HepG2 (cell line): ENCODE results near the gene FSIP1. TPM values are rescaled to one million over a fixed set of nuclear protein-coding genes. Genes with fewer than 3 reads are reported as not detected.

Experiments
- ATAC-seq: fragments of 200-7000 bp; cut with Tn5 transposase; 3 replicates; pipeline ENCODE4 v1.9.1; 2020; ENCODE audit warnings: mild to moderate bottlenecking, moderate library complexity
- Bru-seq: library from RNA; stranded (reverse); fragments of 400-500 nt; gene quantifications from one replicate; lab custom pipeline; 2021; lab: Mats Ljungman, UMichigan
- BruChase-seq, 2 experiments: library from RNA; stranded (reverse); fragments of 400-500 nt; gene quantifications; one replicate each; lab custom pipeline; 2021; lab: Mats Ljungman, UMichigan
- BruUV-seq: library from RNA; stranded (reverse); fragments of 400-500 nt; replicated peaks from 2 replicates; lab custom pipeline; 2021; lab: Mats Ljungman, UMichigan
- CTCF ChIA-PET: fragments of 300-600 bp; formaldehyde crosslinking; extraction: SDS; loops from one replicate; lab custom pipeline; 2021; ENCODE audit warnings: low total read pairs, inconsistent platforms, low intra/inter-chr PET ratio; lab: Yijun Ruan, JAX
- POLR2A ChIA-PET: fragments of 350-600 bp; sonication (Branson Sonifier 250); formaldehyde crosslinking; loops from one replicate; lab custom pipeline; 2020; ENCODE audit warnings: antibody characterized with exemption, inconsistent platforms; lab: Yijun Ruan, JAX
- DNase-seq: peaks from one replicate; pipeline ENCODE4 v3.0.0-alpha.2; 2015; ENCODE audit warnings: low spot score
- FAIRE-seq: peaks from 3 replicates; lab custom pipeline; 2011; peaks lifted over from hg19 to GRCh38; lab: Jason Lieb, UNC
- H2AFZ ChIP-seq: one replicate; pipeline ENCODE4 v1.6.1; 2011; ENCODE audit warnings: low read length, inconsistent platforms
- H3K27ac ChIP-seq: fragments of 300-600 bp; 3 replicates; pipeline ENCODE4 v1.8.0; 2011; ENCODE audit warnings: mixed run types, mild to moderate bottlenecking, mixed read lengths, low read length, inconsistent platforms; ENCODE audit not compliant: insufficient read depth; ENCODE audit errors: extremely low read length
- H3K27me3 ChIP-seq, 2 experiments: fragments of 200-600 bp in 1 of 2; 2 replicates in 1 of 2; 3 replicates in 1 of 2; pipeline versions ENCODE4 v1.6.0 to v1.8.0; 2011; ENCODE audit warnings: low read length in 2 of 2, mild to moderate bottlenecking in 2 of 2, moderate library complexity in 2 of 2, inconsistent platforms in 1 of 2; ENCODE audit not compliant: insufficient read depth in 2 of 2, control insufficient read depth in 1 of 2
- H3K36me3 ChIP-seq, 2 experiments: fragments of 200-600 bp in 1 of 2; replicated peaks in 1 of 2; 2 replicates in 1 of 2; 3 replicates in 1 of 2; pipeline versions ENCODE4 v1.5.1 to v1.8.0; 2011; ENCODE audit warnings: low read length in 2 of 2, inconsistent platforms in 1 of 2; ENCODE audit not compliant: insufficient read depth in 2 of 2, control insufficient read depth in 1 of 2
- H3K4me1 ChIP-seq: 2 replicates; pipeline ENCODE4 v1.5.1; 2012; ENCODE audit warnings: low read length, inconsistent platforms; ENCODE audit not compliant: insufficient read depth
- H3K4me2 ChIP-seq: 2 replicates; pipeline ENCODE4 v1.6.0; 2011; ENCODE audit warnings: low read depth, low read length, inconsistent platforms
- H3K4me3 ChIP-seq, 3 experiments: fragments of 200-600 bp in 1 of 3; sonication (generic), shearing (Covaris generic) in 1 of 3; replicated peaks in 1 of 3; 2 replicates each; pipeline ENCODE4 v1.5.1; 2011 to 2016; ENCODE audit warnings: low read length in 3 of 3, inconsistent platforms in 2 of 3, low read depth in 2 of 3, mild to moderate bottlenecking in 2 of 3, control low read depth in 1 of 3, mixed read lengths in 1 of 3; ENCODE audit not compliant: insufficient read depth in 1 of 3
- H3K79me2 ChIP-seq: one replicate; pipeline ENCODE4 v1.6.1; 2011; ENCODE audit warnings: low read length, inconsistent platforms; ENCODE audit not compliant: insufficient read depth
- H3K9ac ChIP-seq: 2 replicates; pipeline ENCODE4 v1.6.0; 2011; ENCODE audit warnings: mild to moderate bottlenecking, low read depth, low read length, inconsistent platforms; ENCODE audit not compliant: insufficient read depth
- H3K9me3 ChIP-seq: 2 replicates; pipeline ENCODE4 v1.5.1; 2012; ENCODE audit warnings: mild to moderate bottlenecking, low read length
- H4K20me1 ChIP-seq: 2 replicates; pipeline ENCODE4 v1.6.0; 2011; ENCODE audit warnings: inconsistent platforms, mild to moderate bottlenecking, low read length, moderate library complexity; ENCODE audit not compliant: insufficient read depth
- HMGXB3 ChIP-seq: sonication (generic); formaldehyde crosslinking; IDR thresholded peaks from 2 replicates; pipeline ENCODE4 v1.4.0; 2020; ENCODE audit warnings: missing genetic modification reagents, borderline replicate concordance
- TAF15 ChIP-seq: fragments of 200-400 bp; formaldehyde crosslinking; IDR thresholded peaks from one replicate; pipeline ENCODE4 v1.6.1; 2018; ENCODE audit warnings: mild to moderate bottlenecking, low read depth, low read length; ENCODE audit not compliant: poor library complexity, severe bottlenecking
- WGBS: methylation state at CpG from one replicate; pipeline ENCODE4 v1.1.6; 2017; ENCODE audit warnings: low lambda C conversion rate; 5-methylcytosine and 5-hydroxymethylcytosine counted together
- in situ Hi-C: cut with HindIII; loops from 2 replicates; pipeline ENCODE4 v1.10.0; 2017; ENCODE audit warnings: low pct_unique_long_range_greater_than_20kb; ENCODE audit not compliant: extremely low pct_ligation_motif_present
- intact Hi-C: fragments of 100-400 bp; cut with micrococcal nuclease; formaldehyde crosslinking; loops from one replicate; pipeline ENCODE4 v1.10.0; 2022; ENCODE audit not compliant: unreplicated experiment
- long read RNA-seq, 2 experiments: library from RNA in 1 of 2; library from polyadenylated mRNA in 1 of 2; stranded (forward) in 1 of 2; unstranded in 1 of 2; transcript quantifications; one replicate each; pipeline ENCODE4 v2.0.0, GENCODE V29; 2019 to 2022
- polyA minus RNA-seq, 3 experiments: library from RNA; depleted of rRNA, polyadenylated mRNA; stranded (reverse); fragments of >200 nt; gene quantifications; 2 replicates each; pipeline ENCODE4 v1.2.3, GENCODE V29; 2011; ENCODE audit warnings: low replicate concordance in 1 of 3
- polyA plus RNA-seq, 8 experiments: library from polyadenylated mRNA; depleted of rRNA in 3 of 8; stranded (reverse) in 7 of 8; unstranded in 1 of 8; fragments of >200 nt; fragmentation: Illumina TruSeq in 4 of 8; extraction: Trizol in 4 of 8; gene quantifications; 2 replicates each; pipeline versions ENCODE4 v1.2.1 to v1.2.3, GENCODE V29; 2011 to 2016; ENCODE audit warnings: low read depth in 4 of 8, missing spikeins in 1 of 8, mixed read lengths in 1 of 8; ENCODE audit not compliant: insufficient read depth in 1 of 8
- total RNA-seq, 5 experiments: library from RNA; depleted of rRNA; stranded (reverse); fragments of >200 nt; fragmentation: Illumina TruSeq; extraction: Trizol; gene quantifications; 2 replicates each; pipeline ENCODE4 v1.2.3, GENCODE V29; 2016; ENCODE audit warnings: low read depth in 1 of 5
- TF ChIP-seq, protein P1 (sequence below): sonication (generic); formaldehyde crosslinking; IDR thresholded peaks from 2 replicates; pipeline ENCODE4 v1.4.0; 2020; ENCODE audit warnings: missing genetic modification reagents, borderline replicate concordance

Gene FSIP1
- 0.11 and 0.18 TPM in 2 replicates for total RNA-seq (2016; rRNA removed; fragmentation: Illumina TruSeq; extraction: Trizol)
- 0.20 TPM in 1 of 2 replicates, not detected in the other for total RNA-seq (2016; cell fraction: cytosol; rRNA removed; fragmentation: Illumina TruSeq; extraction: Trizol; ENCODE audit: low read depth)
- 0.12 and 0.13 TPM in 2 replicates for total RNA-seq (2016; cell fraction: insoluble cytoplasmic fraction; rRNA removed; fragmentation: Illumina TruSeq; extraction: Trizol)
- total RNA-seq (2016; cell fraction: membrane; rRNA removed; fragmentation: Illumina TruSeq; extraction: Trizol), result not detected in 2 replicates
- 0.31 TPM in 1 of 2 replicates, not detected in the other for total RNA-seq (2016; cell fraction: nucleus; rRNA removed; fragmentation: Illumina TruSeq; extraction: Trizol)
- polyA plus RNA-seq (2011; rRNA removed), result not detected in 2 replicates
- polyA plus RNA-seq (2011; cell fraction: cytosol; rRNA removed), result not detected in 2 replicates
- polyA plus RNA-seq (2011; cell fraction: nucleus; rRNA removed), result not detected in 2 replicates
- polyA plus RNA-seq (2012), result 0.05 and 0.09 TPM in 2 replicates
- not detected in 2 replicates for polyA plus RNA-seq (2016; cell fraction: cytosol; fragmentation: Illumina TruSeq; extraction: Trizol; ENCODE audit: low read depth)
- polyA plus RNA-seq (2016; cell fraction: insoluble cytoplasmic fraction; fragmentation: Illumina TruSeq; extraction: Trizol; ENCODE audit: low read depth), result 0.08 TPM in 2 replicates
- not detected in 2 replicates for polyA plus RNA-seq (2016; cell fraction: membrane; fragmentation: Illumina TruSeq; extraction: Trizol; ENCODE audit: low read depth)
- 0.82 TPM in 1 of 2 replicates, not detected in the other for polyA plus RNA-seq (2016; cell fraction: nucleus; fragmentation: Illumina TruSeq; extraction: Trizol; ENCODE audit: insufficient read depth, low read depth)
- polyA minus RNA-seq (2011; rRNA and poly(A)+ RNA removed; ENCODE audit: low replicate concordance), result 0.04 TPM in 1 of 2 replicates, not detected in the other
- polyA minus RNA-seq (2011; cell fraction: cytosol; rRNA and poly(A)+ RNA removed), result not detected in 2 replicates
- 0.25 TPM in 1 of 2 replicates, not detected in the other for polyA minus RNA-seq (2011; cell fraction: nucleus; rRNA and poly(A)+ RNA removed)
- percentile 12 among the genes with signal in this experiment for Bru-seq, nascent RNA
- BruChase-seq, experiment 1, labeled RNA remaining after a 6-hour chase, result percentile 9 among the genes with signal in this experiment
- percentile 8 among the genes with signal in this experiment for BruChase-seq, experiment 2, labeled RNA remaining after a 2-hour chase
- long read RNA-seq, experiment 1, result 0 reads
- long read RNA-seq, experiment 2, result 0 reads

- ChIA-PET POLR2A (interaction anchor here (0.7 to 1.9 kb wide), 7 partner anchors 10 to 1091 kb away, joined by 3 to 10 read pairs (median 3); partner anchors contain the start of gene EIF2AK4), CTCF (no interaction called here)
- H3K27me3 ChIP-seq, result no peaks in the 10 kb centered on the region; a peak in 2 of 5 replicates
- no peaks in the 10 kb centered on the region for H4K20me1 ChIP-seq
- H3K9me3 ChIP-seq, result no peaks in the 10 kb centered on the region
- no peaks in the 10 kb centered on the region for H3K79me2 ChIP-seq
- DNase-seq (peak; percentile 93), FAIRE-seq (no peak), ATAC-seq (peak; percentile 99)
- BruUV-seq, result no TSS peak
- peaks cover 41% of the 10 kb centered on the region for H3K4me1 ChIP-seq
- peak within 1 kb of the TSS; percentile 88 for H2AFZ ChIP-seq
- intact Hi-C loops (no loop called here), in situ Hi-C loops (no loop called here)
- H3K27ac ChIP-seq, result peak within 1 kb of the TSS; percentile 37
- peak within 1 kb of the TSS; percentile 73 for H3K9ac ChIP-seq
- WGBS, result under 1% methylated on average over 37 of the region's 64 CpGs
- peak within 1 kb of the TSS; percentile 81 for H3K4me2 ChIP-seq
- H3K4me3 ChIP-seq, result peak within 1 kb of the TSS; percentile 74 to 92 (median 86)
- H3K36me3 ChIP-seq, result no peaks in the 10 kb centered on the region
- TF ChIP-seq, protein P1, sequence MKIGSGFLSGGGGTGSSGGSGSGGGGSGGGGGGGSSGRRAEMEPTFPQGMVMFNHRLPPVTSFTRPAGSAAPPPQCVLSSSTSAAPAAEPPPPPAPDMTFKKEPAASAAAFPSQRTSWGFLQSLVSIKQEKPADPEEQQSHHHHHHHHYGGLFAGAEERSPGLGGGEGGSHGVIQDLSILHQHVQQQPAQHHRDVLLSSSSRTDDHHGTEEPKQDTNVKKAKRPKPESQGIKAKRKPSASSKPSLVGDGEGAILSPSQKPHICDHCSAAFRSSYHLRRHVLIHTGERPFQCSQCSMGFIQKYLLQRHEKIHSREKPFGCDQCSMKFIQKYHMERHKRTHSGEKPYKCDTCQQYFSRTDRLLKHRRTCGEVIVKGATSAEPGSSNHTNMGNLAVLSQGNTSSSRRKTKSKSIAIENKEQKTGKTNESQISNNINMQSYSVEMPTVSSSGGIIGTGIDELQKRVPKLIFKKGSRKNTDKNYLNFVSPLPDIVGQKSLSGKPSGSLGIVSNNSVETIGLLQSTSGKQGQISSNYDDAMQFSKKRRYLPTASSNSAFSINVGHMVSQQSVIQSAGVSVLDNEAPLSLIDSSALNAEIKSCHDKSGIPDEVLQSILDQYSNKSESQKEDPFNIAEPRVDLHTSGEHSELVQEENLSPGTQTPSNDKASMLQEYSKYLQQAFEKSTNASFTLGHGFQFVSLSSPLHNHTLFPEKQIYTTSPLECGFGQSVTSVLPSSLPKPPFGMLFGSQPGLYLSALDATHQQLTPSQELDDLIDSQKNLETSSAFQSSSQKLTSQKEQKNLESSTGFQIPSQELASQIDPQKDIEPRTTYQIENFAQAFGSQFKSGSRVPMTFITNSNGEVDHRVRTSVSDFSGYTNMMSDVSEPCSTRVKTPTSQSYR, result peak; percentile 64; the same call in 1 of the 2 replicates
- TF ChIP-seq HMGXB3 (peak; percentile 74), TAF15 (no peak)
These were observed at the start of gene FSIP1 for GRCh38 chr15:39782441-39783138. TSS of gene FSIP1 (minus strand) at chr15:39782841. CDS start at chr15:39776524, 6,317 bp downstream.
